22Rv1 (cell line): Measurements from ENCODE around the gene OR6M1.

Experiments
- ZFX ChIP-seq: fragments of 450-650 bp; IDR thresholded peaks from 2 replicates; pipeline ENCODE4 v1.6.1; 2017; ENCODE audit warnings: antibody characterized with exemption, borderline replicate concordance
- TF ChIP-seq, protein P1 (sequence below): fragments of 450-650 bp; IDR thresholded peaks from 2 replicates; pipeline ENCODE4 v1.5.1; 2017; ENCODE audit warnings: mild to moderate bottlenecking

DNA sequence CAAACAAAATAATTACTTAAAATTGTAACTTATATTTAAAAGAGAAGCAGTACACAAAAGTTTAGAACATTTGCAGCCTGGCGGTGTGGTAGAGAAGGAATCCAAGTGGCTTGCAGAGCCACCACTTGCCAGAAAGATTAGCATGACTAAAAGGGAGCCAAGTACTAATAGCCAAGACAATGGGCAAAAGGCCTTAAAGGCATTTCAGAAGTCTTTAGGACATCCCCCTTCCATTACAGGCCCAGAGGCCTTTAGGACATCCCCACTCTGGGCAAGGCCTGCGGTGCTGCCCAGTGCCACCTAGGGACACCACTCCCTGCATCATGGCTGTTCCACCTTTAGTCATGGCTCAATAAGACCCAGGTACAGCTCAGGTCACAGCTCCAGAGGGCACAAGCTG lies 46.9 kb upstream of the OR6M1 start:
- TF ChIP-seq, protein P1, sequence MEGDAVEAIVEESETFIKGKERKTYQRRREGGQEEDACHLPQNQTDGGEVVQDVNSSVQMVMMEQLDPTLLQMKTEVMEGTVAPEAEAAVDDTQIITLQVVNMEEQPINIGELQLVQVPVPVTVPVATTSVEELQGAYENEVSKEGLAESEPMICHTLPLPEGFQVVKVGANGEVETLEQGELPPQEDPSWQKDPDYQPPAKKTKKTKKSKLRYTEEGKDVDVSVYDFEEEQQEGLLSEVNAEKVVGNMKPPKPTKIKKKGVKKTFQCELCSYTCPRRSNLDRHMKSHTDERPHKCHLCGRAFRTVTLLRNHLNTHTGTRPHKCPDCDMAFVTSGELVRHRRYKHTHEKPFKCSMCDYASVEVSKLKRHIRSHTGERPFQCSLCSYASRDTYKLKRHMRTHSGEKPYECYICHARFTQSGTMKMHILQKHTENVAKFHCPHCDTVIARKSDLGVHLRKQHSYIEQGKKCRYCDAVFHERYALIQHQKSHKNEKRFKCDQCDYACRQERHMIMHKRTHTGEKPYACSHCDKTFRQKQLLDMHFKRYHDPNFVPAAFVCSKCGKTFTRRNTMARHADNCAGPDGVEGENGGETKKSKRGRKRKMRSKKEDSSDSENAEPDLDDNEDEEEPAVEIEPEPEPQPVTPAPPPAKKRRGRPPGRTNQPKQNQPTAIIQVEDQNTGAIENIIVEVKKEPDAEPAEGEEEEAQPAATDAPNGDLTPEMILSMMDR, result no peak
- no peak for TF ChIP-seq ZFX
